ACHN (cell line): ENCODE measurements around the gene TUBGCP6.

Experiments used
- DNase-seq: peaks from one replicate; pipeline ENCODE4 v3.0.0-alpha.2; 2015
- in situ Hi-C: cut with HindIII; loops from 2 replicates; pipeline ENCODE4 v1.10.0; 2017; ENCODE audit warnings: low sequenced_read_pairs, low pct_ligation_motif_present, low pct_unique_long_range_greater_than_20kb

The TUBGCP6 gene

DNA sequence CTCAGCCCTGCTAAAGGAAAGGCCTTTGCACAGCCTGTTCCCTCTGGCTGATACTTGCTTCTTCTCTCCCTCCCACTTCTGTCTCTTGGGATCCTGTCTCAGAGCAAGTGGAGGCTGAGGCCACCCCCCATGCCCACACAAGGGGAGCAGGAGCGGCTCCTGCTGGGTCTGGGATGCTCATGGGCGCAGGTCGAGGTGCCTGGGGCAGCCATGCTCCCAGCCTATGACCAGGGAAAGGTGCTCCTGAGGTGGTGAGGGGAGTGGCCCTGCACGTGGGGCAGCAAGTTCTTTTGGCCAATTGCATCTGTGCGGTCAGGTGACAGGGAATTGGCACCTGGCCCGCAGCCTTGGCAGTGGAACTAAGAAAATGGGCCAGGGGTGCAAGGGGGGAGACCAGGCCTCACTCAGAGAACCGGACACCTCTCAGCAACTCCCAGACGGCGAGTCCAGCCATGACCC is 23.9 kb upstream of the TUBGCP6 start:
- no peak for DNase-seq
- in situ Hi-C loops, result no loop called here

DNA sequence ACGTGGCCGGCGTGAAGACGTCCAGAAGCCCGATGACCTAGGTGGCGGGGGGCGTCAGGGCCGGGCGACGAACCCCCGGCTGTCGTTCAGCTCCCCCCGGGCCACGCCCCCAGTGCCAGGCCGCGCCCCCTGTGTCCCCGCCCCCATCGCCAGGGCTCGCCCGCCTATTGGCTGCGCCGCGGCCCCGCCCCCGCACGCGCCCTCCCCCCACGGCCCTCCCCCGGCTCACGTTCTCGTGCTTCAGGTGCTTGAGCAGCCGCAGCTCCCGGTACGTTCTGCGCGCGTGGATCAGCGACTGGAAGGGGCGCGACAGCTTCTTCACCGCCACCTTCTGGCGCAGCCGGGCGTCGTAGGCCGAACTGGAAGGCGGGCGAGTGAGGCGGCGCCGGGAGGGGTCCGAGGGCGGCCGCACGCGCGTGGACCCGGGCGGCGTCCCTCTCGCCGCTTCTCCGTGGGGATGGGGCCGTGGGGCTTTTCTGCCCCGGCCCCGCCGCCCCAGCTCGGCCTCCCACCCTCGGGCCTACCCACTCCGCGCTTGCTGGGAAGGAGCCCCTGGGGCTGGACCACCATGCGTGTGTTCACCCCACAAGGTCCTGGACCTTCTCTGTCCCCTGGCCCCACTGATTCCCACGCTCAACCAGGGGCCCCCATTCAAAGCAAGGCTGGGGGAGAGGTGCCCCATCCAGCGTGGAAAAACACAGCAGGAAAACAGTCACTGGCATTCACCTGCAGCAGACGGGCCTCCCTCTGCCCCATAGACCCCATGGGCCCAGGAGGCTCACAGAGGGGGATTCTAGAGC is 23.0 kb upstream of the TUBGCP6 start:
- peak; percentile 49 for DNase-seq
- in situ Hi-C loops, result no loop called here

DNA sequence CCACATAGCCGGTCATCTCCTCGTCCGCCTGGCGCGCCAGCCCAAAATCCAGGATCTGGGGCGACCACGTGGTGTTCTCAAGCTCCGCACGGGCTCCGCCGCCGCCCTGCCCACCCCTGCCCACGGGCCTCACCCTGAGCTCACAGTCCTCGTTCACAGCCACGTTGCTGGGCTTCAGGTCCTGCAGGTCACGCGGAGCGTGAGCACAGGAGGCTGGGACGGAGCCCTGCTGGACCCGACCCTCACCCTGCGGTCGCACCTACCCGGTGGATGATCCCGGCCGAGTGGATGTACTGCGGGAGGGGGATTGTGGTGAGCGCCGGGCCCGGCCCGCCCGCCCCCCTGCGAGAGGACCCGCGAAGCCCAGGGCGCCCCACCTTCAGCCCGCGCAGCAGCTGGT is 22.2 kb upstream of the TUBGCP6 start:
- in situ Hi-C loops, result no loop called here
- DNase-seq, result no peak

DNA sequence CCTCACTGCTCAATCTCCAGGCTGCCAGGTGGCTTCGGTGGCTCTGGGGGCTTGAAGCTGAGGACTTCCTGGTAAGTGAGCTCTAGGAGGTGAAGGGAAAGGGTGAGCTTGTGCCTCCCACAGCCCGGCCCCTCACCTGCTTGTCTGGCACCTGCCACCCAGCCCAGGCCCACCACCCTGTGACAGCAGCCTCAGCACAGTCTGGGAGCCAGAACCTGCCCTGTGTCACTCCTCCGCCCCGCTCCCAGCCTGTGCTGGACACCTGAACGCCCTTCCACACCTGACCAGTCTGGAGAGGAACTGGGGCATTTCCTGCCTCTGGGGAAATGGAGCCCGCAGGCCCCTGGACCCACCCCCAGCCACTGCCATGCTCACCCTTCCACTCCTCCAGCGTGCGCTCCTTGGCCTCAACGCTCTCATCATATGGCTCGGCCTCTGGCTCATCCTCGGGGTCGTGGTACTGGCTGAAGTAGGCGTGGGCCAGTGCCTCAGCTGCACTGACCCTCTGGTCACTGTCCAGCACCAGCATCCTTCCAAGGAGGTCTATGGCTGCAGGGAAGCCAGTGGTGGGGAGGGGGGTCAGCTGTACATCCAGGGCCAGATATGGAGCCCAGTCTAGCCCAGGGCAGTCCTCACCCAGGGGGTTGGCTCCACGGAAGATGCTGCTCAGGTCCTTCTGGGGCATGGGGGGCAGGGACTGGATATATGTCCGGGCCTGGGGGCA is 20.3 kb upstream of the TUBGCP6 start:
- in situ Hi-C loops, result no loop called here
- no peak for DNase-seq

DNA sequence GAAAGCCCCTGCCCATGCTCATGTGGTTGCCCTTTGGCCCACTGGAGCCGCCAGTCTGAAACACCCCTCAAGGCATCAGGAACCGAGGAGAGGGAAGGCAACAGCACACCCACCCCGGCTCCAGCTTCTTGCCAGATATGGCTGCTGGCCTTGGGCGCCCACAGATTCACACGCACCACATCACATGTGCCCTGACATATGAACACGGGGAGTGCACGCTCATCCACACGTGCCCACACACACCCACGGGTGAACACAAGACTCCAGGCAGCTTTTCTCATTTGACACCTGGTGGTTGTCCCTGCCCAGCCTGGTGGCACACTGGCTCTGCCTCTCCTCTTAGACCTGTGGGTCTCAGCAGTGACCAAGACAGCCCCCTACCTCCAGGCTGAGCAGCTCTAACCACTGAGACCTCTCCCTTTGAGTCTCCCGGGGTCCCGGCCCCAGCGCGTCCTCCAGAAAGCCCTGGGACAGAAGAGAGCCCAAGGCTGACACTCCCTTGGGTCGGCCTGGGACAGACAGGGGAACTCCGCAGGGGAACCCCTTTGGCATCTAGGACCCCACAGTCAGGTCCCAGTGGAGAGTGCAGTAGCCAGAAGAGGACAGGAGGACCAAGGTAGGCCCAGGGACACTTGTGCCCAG is 19.4 kb upstream of the TUBGCP6 start:
- no peak for DNase-seq
- in situ Hi-C loops, result no loop called here

GRCh38 chr22:50262973-50263617 is 18.3 kb upstream of the TUBGCP6 start:
- no peak for DNase-seq
- in situ Hi-C loops, result no loop called here

DNA sequence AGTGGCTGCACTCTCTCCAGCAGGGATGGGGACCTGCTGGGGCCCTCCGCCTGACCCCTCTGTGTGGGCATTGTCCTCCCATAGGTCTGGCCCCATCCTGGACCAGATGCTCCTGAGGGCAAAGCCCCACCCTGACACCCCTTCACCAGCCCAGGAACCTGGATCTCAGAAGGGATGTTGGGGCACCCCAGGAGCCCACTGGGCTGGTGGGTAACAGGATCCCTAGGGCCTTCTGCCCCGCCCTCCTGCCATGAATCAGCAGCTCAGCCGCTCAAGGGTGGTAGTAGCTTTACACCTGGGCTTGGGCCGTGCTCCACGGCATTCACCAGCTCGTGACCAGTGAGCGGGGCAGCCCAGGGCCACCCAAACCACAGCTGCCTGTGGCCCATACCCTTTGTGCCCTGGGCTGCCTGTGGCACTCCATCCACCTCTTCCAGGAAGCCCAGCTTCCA is 17.7 kb upstream of the TUBGCP6 start:
- peak; percentile 40 for DNase-seq
- in situ Hi-C loops, result no loop called here

- in situ Hi-C loops, result no loop called here
- DNase-seq, result peak; percentile 43
Measured at GRCh38 chr22:50261615-50262459, 17.0 kb upstream of the TUBGCP6 start, which contains the start of gene MAPK12. MAPK12 (minus strand) TSS chr22:50261683; CDS start chr22:50261509, 174 bp downstream.

GRCh38 chr22:50260801-50261614 is 16.2 kb upstream of the TUBGCP6 start:
- peak; percentile 59 for DNase-seq
- in situ Hi-C loops, result no loop called here

GRCh38 chr22:50260434-50260800 is 15.6 kb upstream of the TUBGCP6 start:
- in situ Hi-C loops, result no loop called here
- no peak for DNase-seq

GRCh38 chr22:50259302-50259701 is 14.5 kb upstream of the TUBGCP6 start:
- in situ Hi-C loops, result no loop called here
- DNase-seq, result no peak

GRCh38 chr22:50258361-50259292 is 13.8 kb upstream of the TUBGCP6 start:
- DNase-seq, result no peak
- in situ Hi-C loops, result no loop called here

DNA sequence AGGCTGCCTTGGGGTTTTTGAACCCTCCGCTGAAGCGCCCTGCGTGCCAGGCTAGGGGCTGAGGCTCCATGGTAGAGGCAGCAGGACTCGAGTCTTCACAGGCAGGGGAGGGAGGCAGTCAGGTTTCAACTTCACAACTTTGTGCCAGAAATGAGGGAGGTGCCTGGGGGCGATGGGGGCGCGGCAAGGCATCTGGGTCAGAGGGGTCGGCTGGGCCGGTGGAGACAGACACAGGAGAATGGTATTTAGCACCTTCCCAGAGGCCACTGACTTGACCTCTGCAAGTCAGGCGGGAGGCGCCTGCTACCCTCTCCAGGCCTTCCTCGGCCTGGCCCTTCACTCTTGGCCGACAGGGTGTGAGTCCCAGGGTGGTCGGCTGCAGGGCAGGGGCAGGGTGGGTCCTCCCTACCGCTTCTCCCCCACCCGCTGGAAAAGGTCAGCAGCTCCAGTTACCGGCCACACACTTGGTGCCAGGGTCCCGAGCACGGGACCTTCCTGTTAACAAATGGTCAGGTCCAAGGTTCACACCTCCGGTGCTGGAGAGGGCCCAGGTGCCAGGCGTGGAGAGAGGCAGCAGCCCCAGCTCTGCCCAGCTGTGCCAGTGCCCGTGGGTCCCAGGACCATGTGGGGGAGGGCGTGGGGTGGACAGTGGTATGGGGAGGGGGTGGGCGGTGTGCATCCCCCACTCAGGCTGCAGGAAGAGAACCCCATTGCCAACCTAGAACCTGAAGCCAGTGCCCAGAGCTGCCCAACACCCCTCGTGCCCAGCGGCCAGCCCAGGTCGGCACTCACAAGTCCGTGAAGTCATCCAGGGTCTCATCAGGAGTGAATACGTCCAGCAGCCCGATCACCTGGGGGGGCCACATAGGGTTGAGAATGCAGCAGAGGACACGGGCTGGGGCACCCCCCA is 12.9 kb upstream of the TUBGCP6 start:
- DNase-seq, result no peak
- in situ Hi-C loops, result no loop called here

DNA sequence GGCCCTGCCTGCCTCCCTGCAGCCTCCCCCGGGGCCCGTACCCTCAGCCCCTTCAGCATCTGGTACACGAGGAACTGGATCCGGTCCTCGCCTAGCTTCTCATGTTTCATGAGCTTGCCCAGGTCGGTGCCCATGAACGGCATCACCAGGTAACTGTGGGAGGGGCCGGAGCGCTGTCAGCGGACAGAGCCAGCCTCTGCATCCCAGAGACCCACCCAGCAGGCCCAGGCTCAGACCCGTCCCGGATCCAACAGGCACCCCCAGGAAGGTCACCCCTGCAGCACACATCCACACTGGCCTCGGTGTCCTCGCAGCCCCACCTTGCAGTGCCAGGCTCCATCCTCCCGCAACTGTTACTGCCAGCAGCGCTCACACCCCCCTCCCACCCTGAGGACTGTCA is 12.2 kb upstream of the TUBGCP6 start:
- DNase-seq, result no peak
- in situ Hi-C loops, result no loop called here

DNA sequence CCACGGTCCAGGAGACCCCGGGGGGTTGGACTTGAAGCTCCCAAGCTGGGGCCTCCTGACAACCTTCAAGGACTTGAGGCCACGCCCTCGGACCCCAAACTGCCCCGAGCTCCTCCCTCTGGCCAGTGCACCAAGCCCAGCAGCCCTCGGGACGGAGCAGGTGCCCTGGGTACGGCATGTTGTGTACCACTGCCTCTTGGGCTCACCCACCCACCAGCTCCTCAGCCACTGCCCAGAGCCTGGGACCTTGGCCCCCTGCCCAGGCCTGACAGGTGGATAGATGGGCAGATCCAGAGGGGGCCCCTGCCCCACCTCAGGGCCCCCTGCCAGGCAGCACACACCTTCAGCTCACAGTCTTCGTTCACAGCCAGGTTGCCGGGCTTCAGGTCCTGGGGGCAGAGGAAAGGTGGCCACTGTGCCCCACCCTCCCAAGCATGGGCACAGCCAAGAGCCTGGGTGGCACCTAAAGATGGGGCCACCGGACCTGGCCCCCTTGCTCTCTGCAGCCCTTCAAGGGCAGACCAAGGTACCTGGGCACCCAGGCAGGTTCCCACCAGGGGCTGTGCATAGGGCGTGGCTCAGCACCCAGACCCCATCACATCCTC is 11.5 kb upstream of the TUBGCP6 start:
- in situ Hi-C loops, result no loop called here
- no peak for DNase-seq
